Gastrocnemius medialis (tissue), 4 donors: ENCODE measurements around the gene TLE1.

Experiments
- POLR2A ChIP-seq, 2 donors: fragments of 450-650 bp; IDR thresholded peaks; one replicate each; pipeline ENCODE4 v1.6.1; 2017; ENCODE audit warnings: antibody characterized with exemption in 2 of 2, mild to moderate bottlenecking in 2 of 2, moderate library complexity in 2 of 2
- TF ChIP-seq, protein P1 (sequence below), 5 experiments: fragments of 450-650 bp in 3 of 5; fragments of 200-600 bp in 2 of 5; sonication (generic) in 2 of 5; IDR thresholded peaks in 4 of 5; conservative IDR thresholded peaks in 1 of 5; 1 replicate in 4 of 5; 2 replicates in 1 of 5; pipeline ENCODE4 v1.5.1; 2016 to 2019; ENCODE audit warnings: antibody characterized with exemption in 5 of 5, mild to moderate bottlenecking in 3 of 5, moderate library complexity in 3 of 5

DNA sequence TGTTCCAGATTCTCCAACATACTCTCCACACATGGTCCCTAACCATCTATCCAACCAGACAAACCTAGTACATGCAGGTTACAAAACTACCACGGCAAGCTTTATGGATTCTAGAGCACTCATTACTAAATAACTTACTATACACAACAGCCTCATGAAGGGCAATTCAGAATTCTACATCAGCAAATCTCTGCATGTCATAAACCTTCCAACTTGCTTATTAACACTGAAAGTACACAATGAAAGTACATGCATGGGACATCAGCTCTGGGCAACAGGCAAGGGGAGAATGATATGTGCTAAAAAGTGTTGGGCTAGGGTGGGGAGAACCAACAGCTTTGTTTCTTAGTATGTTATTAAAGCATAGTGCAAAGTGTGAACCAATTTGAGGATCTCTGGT is 70.4 kb downstream of the TLE1 start:
- TF ChIP-seq, protein P1, sequence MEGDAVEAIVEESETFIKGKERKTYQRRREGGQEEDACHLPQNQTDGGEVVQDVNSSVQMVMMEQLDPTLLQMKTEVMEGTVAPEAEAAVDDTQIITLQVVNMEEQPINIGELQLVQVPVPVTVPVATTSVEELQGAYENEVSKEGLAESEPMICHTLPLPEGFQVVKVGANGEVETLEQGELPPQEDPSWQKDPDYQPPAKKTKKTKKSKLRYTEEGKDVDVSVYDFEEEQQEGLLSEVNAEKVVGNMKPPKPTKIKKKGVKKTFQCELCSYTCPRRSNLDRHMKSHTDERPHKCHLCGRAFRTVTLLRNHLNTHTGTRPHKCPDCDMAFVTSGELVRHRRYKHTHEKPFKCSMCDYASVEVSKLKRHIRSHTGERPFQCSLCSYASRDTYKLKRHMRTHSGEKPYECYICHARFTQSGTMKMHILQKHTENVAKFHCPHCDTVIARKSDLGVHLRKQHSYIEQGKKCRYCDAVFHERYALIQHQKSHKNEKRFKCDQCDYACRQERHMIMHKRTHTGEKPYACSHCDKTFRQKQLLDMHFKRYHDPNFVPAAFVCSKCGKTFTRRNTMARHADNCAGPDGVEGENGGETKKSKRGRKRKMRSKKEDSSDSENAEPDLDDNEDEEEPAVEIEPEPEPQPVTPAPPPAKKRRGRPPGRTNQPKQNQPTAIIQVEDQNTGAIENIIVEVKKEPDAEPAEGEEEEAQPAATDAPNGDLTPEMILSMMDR (IDR thresholded peaks at IDR 0.05 in 4 of 5, conservative IDR thresholded peaks at IDR 0.05 in 1 of 5): no peak
- no peak for TF ChIP-seq POLR2A (IDR thresholded peaks at IDR 0.05)
